Neural cell (in vitro differentiated cells): ENCODE measurements around the gene LY6G5C. TPM values are rescaled to one million over a fixed set of nuclear protein-coding genes. Genes with fewer than 3 reads are reported as not detected.

Experiments
- H2AFZ ChIP-seq: fragments of 200-600, 300-800 bp; sonication (generic), shearing (Covaris generic); 2 replicates; pipeline ENCODE4 v1.6.0; 2014; ENCODE audit warnings: low read depth, mild to moderate bottlenecking, antibody characterized with exemption, low read length, moderate library complexity
- H3F3A ChIP-seq: fragments of 200-600 bp; shearing (Covaris generic); 2 replicates; pipeline ENCODE4 v1.6.1; 2016; ENCODE audit warnings: mild to moderate bottlenecking, moderate library complexity, mixed read lengths, antibody characterized with exemption, low read length; ENCODE audit not compliant: insufficient read depth, poor library complexity, severe bottlenecking
- H3K27ac ChIP-seq: fragments of 200-600, 300-800 bp; sonication (generic), shearing (Covaris generic); 2 replicates; pipeline ENCODE4 v1.5.1; 2014; ENCODE audit warnings: mild to moderate bottlenecking, low read length, moderate library complexity
- H3K27me3 ChIP-seq: fragments of 300-800, 200-600 bp; sonication (generic), shearing (Covaris generic); 2 replicates; pipeline ENCODE4 v1.6.0; 2014; ENCODE audit warnings: mild to moderate bottlenecking, low read depth, low read length, moderate library complexity; ENCODE audit not compliant: insufficient read depth
- H3K36me3 ChIP-seq: fragments of 300-800, 200-600 bp; sonication (generic), shearing (Covaris generic); 2 replicates; pipeline ENCODE4 v1.5.1; 2014; ENCODE audit warnings: mild to moderate bottlenecking, antibody characterized with exemption, low read length, moderate library complexity; ENCODE audit not compliant: insufficient read depth
- H3K4me2 ChIP-seq: fragments of 300-800, 200-600 bp; sonication (generic), shearing (Covaris generic); 2 replicates; pipeline ENCODE4 v1.6.0; 2014; ENCODE audit warnings: mild to moderate bottlenecking, low read length
- H3K4me3 ChIP-seq: fragments of 300-800, 200-600 bp; sonication (generic), shearing (Covaris generic); 2 replicates; pipeline ENCODE4 v1.5.1; 2014; ENCODE audit warnings: mild to moderate bottlenecking, low read length, moderate library complexity
- H3K79me2 ChIP-seq: fragments of 200-600 bp; shearing (Covaris generic); replicated peaks from 2 replicates; pipeline ENCODE4 v1.6.0; 2014; ENCODE audit warnings: mild to moderate bottlenecking, low read length, moderate library complexity; ENCODE audit not compliant: insufficient read depth
- H3K9ac ChIP-seq: fragments of 300-800, 200-600 bp; sonication (generic), shearing (Covaris generic); 2 replicates; pipeline ENCODE4 v1.6.1; 2016; ENCODE audit warnings: mild to moderate bottlenecking, low read length, mixed read lengths
- H3K9me2 ChIP-seq: fragments of 200-600 bp; shearing (Covaris generic); 2 replicates; pipeline ENCODE4 v1.6.1; 2016; ENCODE audit warnings: mild to moderate bottlenecking, low read length, mixed read lengths; ENCODE audit not compliant: insufficient read depth
- H3K9me3 ChIP-seq: fragments of 200-600, 300-800 bp; sonication (generic), shearing (Covaris generic); 2 replicates; pipeline ENCODE4 v1.6.1; 2016; ENCODE audit warnings: mild to moderate bottlenecking, mixed run types, low read length, moderate library complexity, mixed read lengths
- H4K20me1 ChIP-seq: fragments of 200-600 bp; shearing (Covaris generic); 2 replicates; pipeline ENCODE4 v1.6.1; 2016; ENCODE audit warnings: mild to moderate bottlenecking, mixed run types; ENCODE audit not compliant: insufficient read depth
- EP300 ChIP-seq: fragments of 450-650 bp; conservative IDR thresholded peaks from 2 replicates; pipeline ENCODE4 v1.6.1; 2014; ENCODE audit warnings: antibody characterized with exemption, mild to moderate bottlenecking, moderate library complexity; ENCODE audit not compliant: poor library complexity, severe bottlenecking
- EZH2 ChIP-seq: fragments of 200-600, 300-800 bp; shearing (Covaris generic), sonication (generic); IDR thresholded peaks from 2 replicates; pipeline ENCODE4 v1.6.1; 2014; ENCODE audit warnings: antibody characterized with exemption, low read length, borderline replicate concordance, mild to moderate bottlenecking; ENCODE audit not compliant: insufficient read depth, poor library complexity, severe bottlenecking
- MXI1 ChIP-seq: fragments of 450-650 bp; conservative IDR thresholded peaks from 2 replicates; pipeline ENCODE4 v1.6.1; 2014; ENCODE audit warnings: antibody characterized with exemption, mild to moderate bottlenecking; ENCODE audit not compliant: poor library complexity, severe bottlenecking
- POLR2AphosphoS5 ChIP-seq: IDR thresholded peaks from 2 replicates; pipeline ENCODE4 v1.6.1; 2012
- RAD21 ChIP-seq: fragments of 450-650 bp; conservative IDR thresholded peaks from 2 replicates; pipeline ENCODE4 v1.6.1; 2014; ENCODE audit warnings: antibody characterized with exemption, mild to moderate bottlenecking, moderate library complexity
- SMC3 ChIP-seq: fragments of 450-650 bp; conservative IDR thresholded peaks from 2 replicates; pipeline ENCODE4 v1.6.1; 2014; ENCODE audit warnings: antibody characterized with exemption, mild to moderate bottlenecking, moderate library complexity; ENCODE audit not compliant: poor library complexity
- TAF1 ChIP-seq: IDR thresholded peaks from 2 replicates; pipeline ENCODE4 v1.6.1; 2012; ENCODE audit warnings: low read depth
- polyA plus RNA-seq: library from polyadenylated mRNA; depleted of rRNA; stranded (reverse); fragments of >200 nt; gene quantifications from 2 replicates; pipeline ENCODE4 v1.2.3, GENCODE V29; 2014
- TF ChIP-seq, protein P1 (sequence below): fragments of 450-650 bp; IDR thresholded peaks from 2 replicates; pipeline ENCODE4 v1.5.1; 2014; ENCODE audit warnings: antibody characterized with exemption, mild to moderate bottlenecking, moderate library complexity; ENCODE audit not compliant: poor library complexity, severe bottlenecking
- TF ChIP-seq, protein P2 (sequence below): IDR thresholded peaks from 2 replicates; pipeline ENCODE4 v1.6.1; 2012; ENCODE audit warnings: borderline replicate concordance

Gene LY6G5C
- polyA plus RNA-seq, 1 donor from 2014 or later, result 13.4 TPM

DNA sequence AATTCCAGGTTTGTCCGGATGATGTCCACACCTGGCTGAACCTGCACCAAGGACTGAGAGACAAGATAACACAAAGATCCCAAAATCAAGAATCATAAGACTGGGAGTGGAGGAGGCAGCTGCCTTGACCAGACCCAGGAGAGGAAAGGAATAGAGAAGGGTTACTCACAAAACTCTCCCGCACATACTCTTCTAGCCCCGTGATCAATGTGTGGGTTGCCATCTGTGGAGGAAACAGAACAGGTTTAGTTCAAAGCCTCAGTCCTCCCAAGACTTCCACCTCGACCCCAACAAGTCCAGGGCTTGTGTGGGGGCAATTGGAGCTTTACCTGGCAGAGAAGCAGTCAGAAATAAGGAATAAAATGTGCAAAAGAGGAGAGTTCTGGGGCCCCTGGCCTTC lies 39.5 kb downstream of the LY6G5C start:
- no peak overlapping the region for H3K9ac ChIP-seq
- no peaks in the 10 kb centered on the region for H4K20me1 ChIP-seq
- H3K27ac ChIP-seq, result no peak overlapping the region
- no peaks in the 10 kb centered on the region for H3K9me2 ChIP-seq
- H3K4me2 ChIP-seq, result no peak overlapping the region
- TF ChIP-seq MXI1 (no peak), POLR2AphosphoS5 (no peak), TAF1 (no peak), RAD21 (no peak), SMC3 (no peak), EZH2 (no peak), EP300 (no peak)
- TF ChIP-seq, protein P1, sequence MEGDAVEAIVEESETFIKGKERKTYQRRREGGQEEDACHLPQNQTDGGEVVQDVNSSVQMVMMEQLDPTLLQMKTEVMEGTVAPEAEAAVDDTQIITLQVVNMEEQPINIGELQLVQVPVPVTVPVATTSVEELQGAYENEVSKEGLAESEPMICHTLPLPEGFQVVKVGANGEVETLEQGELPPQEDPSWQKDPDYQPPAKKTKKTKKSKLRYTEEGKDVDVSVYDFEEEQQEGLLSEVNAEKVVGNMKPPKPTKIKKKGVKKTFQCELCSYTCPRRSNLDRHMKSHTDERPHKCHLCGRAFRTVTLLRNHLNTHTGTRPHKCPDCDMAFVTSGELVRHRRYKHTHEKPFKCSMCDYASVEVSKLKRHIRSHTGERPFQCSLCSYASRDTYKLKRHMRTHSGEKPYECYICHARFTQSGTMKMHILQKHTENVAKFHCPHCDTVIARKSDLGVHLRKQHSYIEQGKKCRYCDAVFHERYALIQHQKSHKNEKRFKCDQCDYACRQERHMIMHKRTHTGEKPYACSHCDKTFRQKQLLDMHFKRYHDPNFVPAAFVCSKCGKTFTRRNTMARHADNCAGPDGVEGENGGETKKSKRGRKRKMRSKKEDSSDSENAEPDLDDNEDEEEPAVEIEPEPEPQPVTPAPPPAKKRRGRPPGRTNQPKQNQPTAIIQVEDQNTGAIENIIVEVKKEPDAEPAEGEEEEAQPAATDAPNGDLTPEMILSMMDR, result no peak
- TF ChIP-seq, protein P2, sequence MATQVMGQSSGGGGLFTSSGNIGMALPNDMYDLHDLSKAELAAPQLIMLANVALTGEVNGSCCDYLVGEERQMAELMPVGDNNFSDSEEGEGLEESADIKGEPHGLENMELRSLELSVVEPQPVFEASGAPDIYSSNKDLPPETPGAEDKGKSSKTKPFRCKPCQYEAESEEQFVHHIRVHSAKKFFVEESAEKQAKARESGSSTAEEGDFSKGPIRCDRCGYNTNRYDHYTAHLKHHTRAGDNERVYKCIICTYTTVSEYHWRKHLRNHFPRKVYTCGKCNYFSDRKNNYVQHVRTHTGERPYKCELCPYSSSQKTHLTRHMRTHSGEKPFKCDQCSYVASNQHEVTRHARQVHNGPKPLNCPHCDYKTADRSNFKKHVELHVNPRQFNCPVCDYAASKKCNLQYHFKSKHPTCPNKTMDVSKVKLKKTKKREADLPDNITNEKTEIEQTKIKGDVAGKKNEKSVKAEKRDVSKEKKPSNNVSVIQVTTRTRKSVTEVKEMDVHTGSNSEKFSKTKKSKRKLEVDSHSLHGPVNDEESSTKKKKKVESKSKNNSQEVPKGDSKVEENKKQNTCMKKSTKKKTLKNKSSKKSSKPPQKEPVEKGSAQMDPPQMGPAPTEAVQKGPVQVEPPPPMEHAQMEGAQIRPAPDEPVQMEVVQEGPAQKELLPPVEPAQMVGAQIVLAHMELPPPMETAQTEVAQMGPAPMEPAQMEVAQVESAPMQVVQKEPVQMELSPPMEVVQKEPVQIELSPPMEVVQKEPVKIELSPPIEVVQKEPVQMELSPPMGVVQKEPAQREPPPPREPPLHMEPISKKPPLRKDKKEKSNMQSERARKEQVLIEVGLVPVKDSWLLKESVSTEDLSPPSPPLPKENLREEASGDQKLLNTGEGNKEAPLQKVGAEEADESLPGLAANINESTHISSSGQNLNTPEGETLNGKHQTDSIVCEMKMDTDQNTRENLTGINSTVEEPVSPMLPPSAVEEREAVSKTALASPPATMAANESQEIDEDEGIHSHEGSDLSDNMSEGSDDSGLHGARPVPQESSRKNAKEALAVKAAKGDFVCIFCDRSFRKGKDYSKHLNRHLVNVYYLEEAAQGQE, result no peak
- no peak overlapping the region for H3K4me3 ChIP-seq
- H3K79me2 ChIP-seq, result no peaks in the 10 kb centered on the region
- H3K36me3 ChIP-seq, result no peaks in the 10 kb centered on the region
- H2AFZ ChIP-seq, result no peak overlapping the region
- no peaks in the 10 kb centered on the region for H3K9me3 ChIP-seq
- H3K27me3 ChIP-seq, result no peaks in the 10 kb centered on the region
- H3F3A ChIP-seq, result no peaks in the 10 kb centered on the region

DNA sequence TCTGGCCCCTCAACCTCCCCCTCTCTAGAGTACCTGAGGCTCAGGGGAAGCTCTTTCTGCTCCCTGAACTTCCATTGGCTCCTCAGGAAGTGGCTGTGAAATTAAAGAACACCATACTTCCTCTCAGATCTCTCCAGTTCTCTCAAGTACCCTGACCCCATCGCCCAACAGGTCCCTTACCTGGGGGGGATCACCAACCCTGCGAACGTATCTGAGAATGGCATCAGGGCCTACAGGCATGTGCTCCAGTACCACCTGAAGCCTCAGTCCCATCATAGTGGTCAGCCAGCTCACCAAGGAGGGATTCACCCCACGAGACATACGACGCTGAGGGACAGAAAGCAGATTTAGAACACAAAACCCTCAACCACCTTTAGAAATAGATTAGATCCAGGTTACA lies 40.3 kb downstream of the LY6G5C start:
- Histone ChIP-seq H3K36me3 (no peaks in the 10 kb centered on the region), H3K27me3 (no peaks in the 10 kb centered on the region), H3K79me2 (no peaks in the 10 kb centered on the region), H3K9me3 (no peaks in the 10 kb centered on the region), H3K4me3 (no peak overlapping the region), H3K9ac (no peak overlapping the region), H2AFZ (no peak overlapping the region), H3K4me2 (no peak overlapping the region), H3K27ac (no peak overlapping the region), H3F3A (no peaks in the 10 kb centered on the region), H3K9me2 (no peaks in the 10 kb centered on the region), H4K20me1 (no peaks in the 10 kb centered on the region)
- no peak for TF ChIP-seq EZH2
- TF ChIP-seq, protein P2, result no peak
- no peak for TF ChIP-seq EP300
- no peak for TF ChIP-seq POLR2AphosphoS5
- no peak for TF ChIP-seq RAD21
- no peak for TF ChIP-seq TAF1
- TF ChIP-seq, protein P1, result no peak
- TF ChIP-seq MXI1, result no peak
- TF ChIP-seq SMC3, result no peak
